Liver (tissue), 9 donors: ENCODE results near the gene SPATA31C2. TPM values are rescaled to one million over a fixed set of nuclear protein-coding genes. Genes with fewer than 3 reads are reported as not detected.

Experiments
- DNase-seq: peaks from one replicate; pipeline ENCODE4 v3.0.0-alpha.2; 2017; ENCODE audit warnings: low spot score
- H3K27ac ChIP-seq, 2 donors: one replicate each; pipeline ENCODE4 v1.7.0; 2013; ENCODE audit warnings: inconsistent platforms in 2 of 2, low read length in 2 of 2, control low read depth in 1 of 2, low read depth in 1 of 2, mild to moderate bottlenecking in 1 of 2
- H3K27me3 ChIP-seq, 4 donors: one replicate each; pipeline versions ENCODE4 v1.6.1 to v1.7.0; 2013; ENCODE audit warnings: low read length in 3 of 4, inconsistent platforms in 1 of 4, mild to moderate bottlenecking in 1 of 4, moderate library complexity in 1 of 4; ENCODE audit not compliant: control insufficient read depth in 4 of 4, insufficient read depth in 4 of 4
- H3K36me3 ChIP-seq, 4 donors: one replicate each; pipeline versions ENCODE4 v1.6.1 to v1.7.0; 2013; ENCODE audit warnings: low read length in 3 of 4, mild to moderate bottlenecking in 3 of 4, low read depth in 1 of 4, moderate library complexity in 1 of 4; ENCODE audit not compliant: control insufficient read depth in 4 of 4, insufficient read depth in 3 of 4
- H3K4me1 ChIP-seq, 4 donors: one replicate each; pipeline versions ENCODE4 v1.6.1 to v1.7.0; 2013; ENCODE audit warnings: low read length in 3 of 4, mild to moderate bottlenecking in 3 of 4, moderate library complexity in 1 of 4; ENCODE audit not compliant: control insufficient read depth in 4 of 4, insufficient read depth in 4 of 4
- H3K4me3 ChIP-seq, 3 donors: one replicate each; pipeline versions ENCODE4 v1.6.1 to v1.7.0; 2013; ENCODE audit warnings: low read length in 3 of 3, control low read depth in 1 of 3, low read depth in 1 of 3, mild to moderate bottlenecking in 1 of 3
- H3K9ac ChIP-seq, 2 donors: one replicate each; pipeline ENCODE4 v1.7.0; 2013; ENCODE audit warnings: low read length in 2 of 2, mild to moderate bottlenecking in 2 of 2, moderate library complexity in 2 of 2, control low read depth in 1 of 2, low read depth in 1 of 2
- H3K9me3 ChIP-seq, 4 donors: one replicate each; pipeline versions ENCODE4 v1.6.1 to v1.7.0; 2013; ENCODE audit warnings: low read length in 3 of 4; ENCODE audit not compliant: control insufficient read depth in 4 of 4
- ATF3 ChIP-seq: IDR thresholded peaks from 2 replicates; pipeline ENCODE4 v1.6.1; 2016; ENCODE audit warnings: antibody characterized with exemption
- CTCF ChIP-seq: fragments of 150-350 bp; IDR thresholded peaks from 2 replicates; pipeline ENCODE4 v1.5.1; 2017; ENCODE audit warnings: improper control_type of control experiment, low read depth, low read length; ENCODE audit not compliant: missing input control
- EGR1 ChIP-seq, 2 donors: IDR thresholded peaks; 2 replicates each; pipeline ENCODE4 v1.6.1; 2016 to 2018; ENCODE audit warnings: antibody characterized with exemption in 2 of 2, low read depth in 2 of 2
- FOXA1 ChIP-seq: IDR thresholded peaks from 2 replicates; pipeline ENCODE4 v1.6.1; 2016; ENCODE audit warnings: antibody characterized with exemption
- FOXA2 ChIP-seq: IDR thresholded peaks from 2 replicates; pipeline ENCODE4 v1.6.1; 2016; ENCODE audit warnings: antibody characterized with exemption
- GABPA ChIP-seq, 2 donors: IDR thresholded peaks in 1 of 2; conservative IDR thresholded peaks in 1 of 2; 2 replicates each; pipeline ENCODE4 v1.6.1; 2016; ENCODE audit warnings: antibody characterized with exemption in 2 of 2, mild to moderate bottlenecking in 1 of 2, moderate library complexity in 1 of 2
- HNF4A ChIP-seq, 2 donors: conservative IDR thresholded peaks; 2 replicates each; pipeline ENCODE4 v1.6.1; 2016; ENCODE audit warnings: antibody characterized with exemption in 2 of 2, mild to moderate bottlenecking in 2 of 2
- HNF4G ChIP-seq: IDR thresholded peaks from 2 replicates; pipeline ENCODE4 v1.6.1; 2016; ENCODE audit warnings: antibody characterized with exemption
- JUND ChIP-seq, 2 donors: IDR thresholded peaks; 2 replicates each; pipeline ENCODE4 v1.6.1; 2016; ENCODE audit warnings: antibody characterized with exemption in 2 of 2
- MAX ChIP-seq: IDR thresholded peaks from 2 replicates; pipeline ENCODE4 v1.6.1; 2016; ENCODE audit warnings: antibody characterized with exemption
- NR2F2 ChIP-seq: IDR thresholded peaks from 2 replicates; pipeline ENCODE4 v1.6.1; 2016; ENCODE audit warnings: antibody characterized with exemption
- RAD21 ChIP-seq, 2 donors: IDR thresholded peaks; 2 replicates each; pipeline ENCODE4 v1.6.1; 2016; ENCODE audit warnings: antibody characterized with exemption in 2 of 2, mild to moderate bottlenecking in 2 of 2
- REST ChIP-seq: IDR thresholded peaks from 2 replicates; pipeline ENCODE4 v1.6.1; 2016; ENCODE audit warnings: antibody characterized with exemption, mild to moderate bottlenecking
- RXRA ChIP-seq, 2 donors: IDR thresholded peaks; 2 replicates each; pipeline ENCODE4 v1.6.1; 2017 to 2018; ENCODE audit warnings: antibody characterized with exemption in 2 of 2, mild to moderate bottlenecking in 1 of 2
- SP1 ChIP-seq: IDR thresholded peaks from 2 replicates; pipeline ENCODE4 v1.6.1; 2018; ENCODE audit warnings: antibody characterized with exemption, mild to moderate bottlenecking
- TAF1 ChIP-seq: conservative IDR thresholded peaks from 2 replicates; pipeline ENCODE4 v1.6.1; 2016; ENCODE audit warnings: antibody characterized with exemption, mild to moderate bottlenecking
- YY1 ChIP-seq: IDR thresholded peaks from 2 replicates; pipeline ENCODE4 v1.6.1; 2016; ENCODE audit warnings: antibody characterized with exemption, mild to moderate bottlenecking
- ZBTB33 ChIP-seq: IDR thresholded peaks from 2 replicates; pipeline ENCODE4 v1.6.1; 2016; ENCODE audit warnings: antibody characterized with exemption
- WGBS: extraction: QIAGEN DNeasy Blood & Tissue Kit; methylation state at CpG from one replicate; pipeline ENCODE4 v1.1.7; 2013; 5-methylcytosine and 5-hydroxymethylcytosine counted together
- polyA plus RNA-seq, 2 donors: library from polyadenylated mRNA; stranded (reverse) in 1 of 2; unstranded in 1 of 2; fragments of 200-250 nt in 1 of 2; fragments of >200 nt in 1 of 2; fragmentation: Nextera tagmentation in 1 of 2; extraction: Ambion mirVana in 1 of 2; gene quantifications; one replicate each; pipeline versions ENCODE4 v1.2.1 to v1.2.3, GENCODE V29; 2013 to 2015
- total RNA-seq, 2 donors: library from RNA; depleted of rRNA; stranded (reverse); fragments of >200 nt; gene quantifications; one replicate each; pipeline ENCODE4 v1.2.3, GENCODE V29; 2014
- donor health status: healthy.
- donor health status: healthy.
- donor health status: healthy.
- donor health status: healthy.
- donor health status: healthy.

SPATA31C2 gene
- total and polyA plus RNA-seq, 4 donors, result not detected

- Histone ChIP-seq H3K27me3 (no peaks in the 10 kb centered on the region), H3K9ac (no peak overlapping the region), H3K9me3 (no peaks in the 10 kb centered on the region), H3K27ac (no peak overlapping the region), H3K36me3 (no peaks in the 10 kb centered on the region), H3K4me3 (no peak overlapping the region), H3K4me1 (peaks cover 0 to 18% (median 8%) of the 10 kb centered on the region in 4 donors)
- no peak for DNase-seq
- TF ChIP-seq FOXA1 (no peak), ATF3 (peak; percentile 67), FOXA2 (no peak), EGR1 (IDR thresholded peaks at IDR 0.05; ENCODE audit: low read depth in 2 of 2) (no peak), HNF4G (no peak)
- 33% methylated on average over 10 of the region's 10 CpGs for WGBS
These were observed 45.4 kb downstream of the SPATA31C2 start for GRCh38 chr9:88092797-88093331.

- H3K4me1 ChIP-seq, result peaks cover 0 to 18% (median 8%) of the 10 kb centered on the region in 4 donors
These were observed 48.1 kb downstream of the SPATA31C2 start for GRCh38 chr9:88090151-88090581.

More at GRCh38 chr9:88090151-88090581, 48.1 kb downstream of the SPATA31C2 start:
- H3K27ac ChIP-seq, result peak overlapping the region in 1 of 2 donors; percentile 43
- TF ChIP-seq FOXA1, result no peak
- no peak for TF ChIP-seq CTCF
- peak; percentile 50 for TF ChIP-seq FOXA2
- TF ChIP-seq RXRA (IDR thresholded peaks at IDR 0.05), result peak; percentile 89 to 93
- TF ChIP-seq TAF1, result no peak
- TF ChIP-seq GABPA (IDR thresholded peaks at IDR 0.05 in 1 of 2, conservative IDR thresholded peaks at IDR 0.05 in 1 of 2), result peak in 1 of 2 donors; percentile 39
- TF ChIP-seq NR2F2, result peak; percentile 75
- peak; percentile 78 to 96 for TF ChIP-seq JUND (IDR thresholded peaks at IDR 0.05)
- peak; percentile 61 for TF ChIP-seq ZBTB33
- TF ChIP-seq YY1, result peak; percentile 44
- TF ChIP-seq HNF4A (conservative IDR thresholded peaks at IDR 0.05), result peak; percentile 48 to 64
- TF ChIP-seq MAX, result peak; percentile 56
- peak; percentile 63 for TF ChIP-seq SP1
- no peak for TF ChIP-seq HNF4G
- TF ChIP-seq EGR1 (IDR thresholded peaks at IDR 0.05; ENCODE audit: low read depth in 2 of 2), result peak in 1 of 2 donors; percentile 89
- TF ChIP-seq REST, result peak; percentile 22
- peak in 1 of 2 donors; percentile 45 for TF ChIP-seq RAD21 (IDR thresholded peaks at IDR 0.05)
- no peak for TF ChIP-seq ATF3
- H3K9me3 ChIP-seq, result no peaks in the 10 kb centered on the region
- 23% methylated on average over 4 of the region's 4 CpGs for WGBS
- no peak for DNase-seq
- H3K27me3 ChIP-seq, result no peaks in the 10 kb centered on the region
- no peak overlapping the region for H3K4me3 ChIP-seq
- no peak overlapping the region for H3K9ac ChIP-seq
- no peaks in the 10 kb centered on the region for H3K36me3 ChIP-seq
